GM23338 (cell line): ENCODE results near the gene CDH4. TPM values are rescaled to one million over a fixed set of nuclear protein-coding genes. Genes with fewer than 3 reads are reported as not detected.

ENCODE experiments used
- CREB1 ChIP-seq: fragments of 250-450 bp; sonication (Bioruptor Pico); IDR thresholded peaks from 2 replicates; pipeline ENCODE4 v1.5.0; 2020; ENCODE audit warnings: low read depth, mild to moderate bottlenecking, moderate library complexity
- EZH2 ChIP-seq: fragments of 200-600 bp; sonication (generic); IDR thresholded peaks from one replicate; pipeline ENCODE4 v1.8.0; 2017; ENCODE audit warnings: antibody characterized with exemption, mild to moderate bottlenecking, low read depth; ENCODE audit not compliant: unreplicated experiment
- EZH2phosphoT487 ChIP-seq: fragments of 200-600 bp; sonication (generic); IDR thresholded peaks from one replicate; pipeline ENCODE4 v1.8.1; 2018; ENCODE audit warnings: antibody characterized with exemption; ENCODE audit not compliant: unreplicated experiment
- JUNB ChIP-seq: IDR thresholded peaks from one replicate; pipeline ENCODE4 v1.6.1; 2016; ENCODE audit warnings: antibody characterized with exemption; ENCODE audit not compliant: unreplicated experiment
- ZNF114 ChIP-seq: fragments of 250-450 bp; sonication (Bioruptor Pico); IDR thresholded peaks from 2 replicates; pipeline ENCODE4 v1.5.0; 2020; ENCODE audit warnings: mild to moderate bottlenecking, moderate library complexity
- ZNF331 ChIP-seq: fragments of 250-450 bp; sonication (Bioruptor Pico); IDR thresholded peaks from 2 replicates; pipeline ENCODE4 v1.5.0; 2020; ENCODE audit warnings: low read depth, mild to moderate bottlenecking, moderate library complexity
- polyA plus RNA-seq: library from polyadenylated mRNA; unstranded; fragments of >200 nt; fragmentation: Nextera tagmentation; extraction: Ambion mirVana; gene quantifications from 2 replicates; pipeline ENCODE4 v1.2.1, GENCODE V29; 2016
- total RNA-seq: library from RNA; depleted of rRNA; stranded (reverse); fragments of >200 nt; shearing (Covaris generic); gene quantifications from 2 replicates; pipeline ENCODE4 v1.2.3, GENCODE V29; 2014
- TF ChIP-seq, protein P1 (sequence below): fragments of 250-450 bp; sonication (Bioruptor Pico); IDR thresholded peaks from 2 replicates; pipeline ENCODE4 v1.5.0; 2020; ENCODE audit warnings: mild to moderate bottlenecking, moderate library complexity
- TF ChIP-seq, protein P2 (sequence below): IDR thresholded peaks from 2 replicates; pipeline ENCODE4 v1.6.1; 2016; ENCODE audit warnings: antibody characterized with exemption

The CDH4 gene
- total and polyA plus RNA-seq, 2 experiments from 2014 or later = 1.2 to 4.2 TPM

DNA sequence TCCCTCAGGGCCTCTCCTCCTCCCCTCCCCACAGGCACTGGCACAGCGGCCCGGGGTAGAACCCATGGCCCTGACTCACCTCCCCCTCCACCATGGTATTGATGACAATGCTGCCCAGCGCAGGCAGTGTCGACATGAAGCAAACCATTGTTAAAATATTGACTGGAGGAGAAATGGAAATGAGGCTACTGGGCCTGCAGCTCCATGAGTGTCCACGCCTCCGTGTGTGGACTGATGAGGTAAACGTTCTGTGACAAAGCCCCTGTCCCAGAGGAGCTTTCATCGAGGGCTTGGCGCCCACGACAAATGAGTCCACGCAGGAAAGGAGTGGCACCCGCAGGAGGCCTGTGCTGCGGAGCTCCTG is 410.9 kb downstream of the CDH4 start (continued):
- TF ChIP-seq, protein P1, sequence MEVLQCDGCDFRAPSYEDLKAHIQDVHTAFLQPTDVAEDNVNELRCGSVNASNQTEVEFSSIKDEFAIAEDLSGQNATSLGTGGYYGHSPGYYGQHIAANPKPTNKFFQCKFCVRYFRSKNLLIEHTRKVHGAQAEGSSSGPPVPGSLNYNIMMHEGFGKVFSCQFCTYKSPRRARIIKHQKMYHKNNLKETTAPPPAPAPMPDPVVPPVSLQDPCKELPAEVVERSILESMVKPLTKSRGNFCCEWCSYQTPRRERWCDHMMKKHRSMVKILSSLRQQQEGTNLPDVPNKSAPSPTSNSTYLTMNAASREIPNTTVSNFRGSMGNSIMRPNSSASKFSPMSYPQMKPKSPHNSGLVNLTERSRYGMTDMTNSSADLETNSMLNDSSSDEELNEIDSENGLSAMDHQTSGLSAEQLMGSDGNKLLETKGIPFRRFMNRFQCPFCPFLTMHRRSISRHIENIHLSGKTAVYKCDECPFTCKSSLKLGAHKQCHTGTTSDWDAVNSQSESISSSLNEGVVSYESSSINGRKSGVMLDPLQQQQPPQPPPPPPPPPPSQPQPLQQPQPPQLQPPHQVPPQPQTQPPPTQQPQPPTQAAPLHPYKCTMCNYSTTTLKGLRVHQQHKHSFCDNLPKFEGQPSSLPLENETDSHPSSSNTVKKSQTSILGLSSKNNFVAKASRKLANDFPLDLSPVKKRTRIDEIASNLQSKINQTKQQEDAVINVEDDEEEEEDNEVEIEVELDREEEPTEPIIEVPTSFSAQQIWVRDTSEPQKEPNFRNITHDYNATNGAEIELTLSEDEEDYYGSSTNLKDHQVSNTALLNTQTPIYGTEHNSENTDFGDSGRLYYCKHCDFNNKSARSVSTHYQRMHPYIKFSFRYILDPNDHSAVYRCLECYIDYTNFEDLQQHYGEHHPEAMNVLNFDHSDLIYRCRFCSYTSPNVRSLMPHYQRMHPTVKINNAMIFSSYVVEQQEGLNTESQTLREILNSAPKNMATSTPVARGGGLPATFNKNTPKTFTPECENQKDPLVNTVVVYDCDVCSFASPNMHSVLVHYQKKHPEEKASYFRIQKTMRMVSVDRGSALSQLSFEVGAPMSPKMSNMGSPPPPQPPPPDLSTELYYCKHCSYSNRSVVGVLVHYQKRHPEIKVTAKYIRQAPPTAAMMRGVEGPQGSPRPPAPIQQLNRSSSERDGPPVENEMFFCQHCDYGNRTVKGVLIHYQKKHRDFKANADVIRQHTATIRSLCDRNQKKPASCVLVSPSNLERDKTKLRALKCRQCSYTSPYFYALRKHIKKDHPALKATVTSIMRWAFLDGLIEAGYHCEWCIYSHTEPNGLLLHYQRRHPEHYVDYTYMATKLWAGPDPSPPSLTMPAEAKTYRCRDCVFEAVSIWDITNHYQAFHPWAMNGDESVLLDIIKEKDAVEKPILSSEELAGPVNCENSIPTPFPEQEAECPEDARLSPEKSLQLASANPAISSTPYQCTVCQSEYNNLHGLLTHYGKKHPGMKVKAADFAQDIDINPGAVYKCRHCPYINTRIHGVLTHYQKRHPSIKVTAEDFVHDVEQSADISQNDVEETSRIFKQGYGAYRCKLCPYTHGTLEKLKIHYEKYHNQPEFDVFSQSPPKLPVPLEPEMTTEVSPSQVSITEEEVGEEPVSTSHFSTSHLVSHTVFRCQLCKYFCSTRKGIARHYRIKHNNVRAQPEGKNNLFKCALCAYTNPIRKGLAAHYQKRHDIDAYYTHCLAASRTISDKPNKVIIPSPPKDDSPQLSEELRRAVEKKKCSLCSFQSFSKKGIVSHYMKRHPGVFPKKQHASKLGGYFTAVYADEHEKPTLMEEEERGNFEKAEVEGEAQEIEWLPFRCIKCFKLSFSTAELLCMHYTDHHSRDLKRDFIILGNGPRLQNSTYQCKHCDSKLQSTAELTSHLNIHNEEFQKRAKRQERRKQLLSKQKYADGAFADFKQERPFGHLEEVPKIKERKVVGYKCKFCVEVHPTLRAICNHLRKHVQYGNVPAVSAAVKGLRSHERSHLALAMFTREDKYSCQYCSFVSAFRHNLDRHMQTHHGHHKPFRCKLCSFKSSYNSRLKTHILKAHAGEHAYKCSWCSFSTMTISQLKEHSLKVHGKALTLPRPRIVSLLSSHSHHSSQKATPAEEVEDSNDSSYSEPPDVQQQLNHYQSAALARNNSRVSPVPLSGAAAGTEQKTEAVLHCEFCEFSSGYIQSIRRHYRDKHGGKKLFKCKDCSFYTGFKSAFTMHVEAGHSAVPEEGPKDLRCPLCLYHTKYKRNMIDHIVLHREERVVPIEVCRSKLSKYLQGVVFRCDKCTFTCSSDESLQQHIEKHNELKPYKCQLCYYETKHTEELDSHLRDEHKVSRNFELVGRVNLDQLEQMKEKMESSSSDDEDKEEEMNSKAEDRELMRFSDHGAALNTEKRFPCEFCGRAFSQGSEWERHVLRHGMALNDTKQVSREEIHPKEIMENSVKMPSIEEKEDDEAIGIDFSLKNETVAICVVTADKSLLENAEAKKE (CRISPR knock-in tag) = no peak
- TF ChIP-seq ZNF331 = no peak
- TF ChIP-seq EZH2phosphoT487 = no peak
- TF ChIP-seq EZH2 = no peak
- no peak for TF ChIP-seq CREB1 (CRISPR knock-in tag)
- TF ChIP-seq, protein P2, sequence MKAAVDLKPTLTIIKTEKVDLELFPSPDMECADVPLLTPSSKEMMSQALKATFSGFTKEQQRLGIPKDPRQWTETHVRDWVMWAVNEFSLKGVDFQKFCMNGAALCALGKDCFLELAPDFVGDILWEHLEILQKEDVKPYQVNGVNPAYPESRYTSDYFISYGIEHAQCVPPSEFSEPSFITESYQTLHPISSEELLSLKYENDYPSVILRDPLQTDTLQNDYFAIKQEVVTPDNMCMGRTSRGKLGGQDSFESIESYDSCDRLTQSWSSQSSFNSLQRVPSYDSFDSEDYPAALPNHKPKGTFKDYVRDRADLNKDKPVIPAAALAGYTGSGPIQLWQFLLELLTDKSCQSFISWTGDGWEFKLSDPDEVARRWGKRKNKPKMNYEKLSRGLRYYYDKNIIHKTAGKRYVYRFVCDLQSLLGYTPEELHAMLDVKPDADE = no peak
- TF ChIP-seq ZNF114 (CRISPR knock-in tag) = no peak
- TF ChIP-seq JUNB = no peak
